ENCODE results near the gene DBR1.

Gene DBR1

DNA sequence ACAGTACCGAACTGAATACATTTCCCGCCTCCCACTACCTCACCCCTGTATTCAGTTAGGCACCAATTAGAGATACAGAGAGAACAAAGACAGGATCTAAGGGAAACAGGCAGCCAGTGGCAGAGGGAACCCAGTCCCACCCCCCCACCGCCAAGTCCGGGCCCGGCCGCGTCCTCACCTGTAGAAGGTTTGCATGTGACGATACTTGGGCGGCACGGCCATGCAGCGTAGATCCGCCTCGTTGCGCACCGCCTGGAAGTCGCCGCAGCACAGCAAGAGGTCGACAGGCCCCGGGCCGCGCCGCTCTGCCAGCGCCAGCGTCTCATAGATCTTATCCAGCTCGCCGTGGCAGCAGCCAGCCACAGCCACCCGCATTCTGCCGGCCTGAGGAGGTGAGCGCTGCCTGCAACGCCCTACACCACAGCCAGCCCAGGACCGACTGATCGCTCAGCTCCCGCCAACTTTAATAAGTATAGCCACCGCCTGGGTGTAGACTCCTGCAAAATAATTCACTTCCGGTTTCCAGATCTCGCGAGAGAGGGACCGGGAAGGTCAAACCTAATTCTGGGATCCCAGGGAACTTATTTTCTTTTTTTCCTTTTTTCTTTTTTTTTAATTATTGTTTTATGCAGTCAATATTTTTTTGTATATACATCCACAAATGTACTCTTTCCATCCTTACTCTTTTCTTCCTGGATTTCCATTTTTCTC lies at the start of gene DBR1:
Gene DBR1, minus strand, starts transcription at position 501 of the 711 bp plus-strand sequence. Its CDS starts 126 bp downstream, at position 375.
- ChIA-PET POLR2A (interaction anchor here (0.6 to 1.6 kb wide), 2 partner anchors 12 to 15 kb away, joined by 3 to 11 read pairs; partner anchors contain the start of gene ARMC8), CTCF (interaction anchor here (1.1 to 4.2 kb wide), 4 partner anchors 8 to 741 kb away, joined by 3 to 18 read pairs (median 6); partner anchors contain the start of gene ARMC8)
- no peak for TF ChIP-seq CTCF (IDR thresholded peaks at IDR 0.05; ENCODE audit: control extremely low read depth, extremely low read depth, low read depth, missing control alignments)
- peak; percentile 82 for DNase-seq (ENCODE audit: extremely low spot score)

DNA sequence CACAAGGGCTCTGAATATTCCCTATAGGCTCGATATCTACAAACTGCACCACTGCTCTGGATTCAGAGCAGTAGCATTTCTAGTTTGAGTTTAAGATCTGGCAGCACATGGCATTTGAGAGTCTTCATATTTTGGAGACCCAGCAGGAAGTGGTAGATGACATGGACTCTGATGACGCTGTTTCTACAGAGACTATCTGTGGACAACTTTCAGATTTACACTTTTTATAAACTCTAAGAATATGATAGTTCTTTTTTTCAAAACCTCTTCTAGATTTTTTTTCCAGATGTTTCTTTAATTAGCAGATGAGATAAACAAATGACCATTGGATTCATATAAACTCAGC lies 48.2 kb upstream of the DBR1 start:
- TF ChIP-seq CTCF (IDR thresholded peaks at IDR 0.05; ENCODE audit: control extremely low read depth, extremely low read depth, low read depth, missing control alignments) = no peak
- no peak for DNase-seq (ENCODE audit: extremely low spot score)
- ChIA-PET CTCF (interaction anchor here (1.3 to 1.7 kb wide), 3 partner anchors 8 to 19 kb away, joined by 3 to 4 read pairs (median 3); no protein-coding TSS in a partner anchor), POLR2A (no interaction called here)

DNA sequence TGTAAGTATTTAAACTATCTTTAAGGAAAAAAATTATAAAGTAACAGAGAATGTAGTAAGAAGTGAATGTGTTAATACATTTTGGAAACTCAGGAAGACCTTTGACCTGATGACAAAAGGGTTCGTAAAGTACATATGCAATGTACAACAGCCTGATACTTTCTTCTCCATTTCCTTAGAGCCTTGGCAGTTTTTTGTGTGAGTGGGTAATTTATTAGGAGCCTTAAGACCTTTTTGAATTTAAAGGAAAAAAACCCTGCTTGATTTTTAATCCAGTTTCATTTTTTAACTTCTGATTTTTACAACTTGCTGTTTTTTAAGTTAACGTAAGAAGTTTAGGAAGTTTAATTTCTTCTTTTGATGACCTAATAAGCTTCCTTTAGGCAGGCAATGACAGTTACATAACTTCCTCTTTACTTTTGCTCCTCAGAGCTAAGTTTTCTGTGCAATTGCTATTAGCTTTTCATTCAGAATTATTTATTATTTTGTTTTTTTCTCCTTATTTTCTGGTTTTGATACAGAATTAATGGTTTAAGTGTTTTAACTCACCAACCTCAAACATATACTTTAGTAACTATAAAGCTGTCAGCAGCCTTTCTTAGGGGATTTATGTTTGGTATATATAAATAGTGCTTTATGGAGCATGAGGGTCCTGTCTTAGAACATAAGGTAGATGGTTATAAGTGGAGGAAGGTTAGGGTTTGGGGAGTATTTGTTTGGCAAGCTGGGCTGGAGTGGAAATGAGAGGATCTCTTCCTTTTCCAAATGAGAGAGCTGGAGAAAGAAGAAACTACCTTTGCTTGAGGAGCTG lies 47.6 kb upstream of the DBR1 start:
- CTCF ChIA-PET = interaction anchor here (1.3 to 1.7 kb wide), 3 partner anchors 8 to 20 kb away, joined by 3 to 4 read pairs (median 3); no protein-coding TSS in a partner anchor
- DNase-seq (ENCODE audit: extremely low spot score) = no peak
- POLR2A ChIA-PET = no interaction called here
- no peak for TF ChIP-seq CTCF (IDR thresholded peaks at IDR 0.05; ENCODE audit: control extremely low read depth, extremely low read depth, low read depth, missing control alignments)

- ChIA-PET POLR2A (no interaction called here), CTCF (no interaction called here)
- no peak for TF ChIP-seq CTCF (IDR thresholded peaks at IDR 0.05; ENCODE audit: control extremely low read depth, extremely low read depth, low read depth, missing control alignments)
- no peak for DNase-seq (ENCODE audit: extremely low spot score)
Observed at GRCh38 chr3:138220788-138221187, 46.1 kb upstream of the DBR1 start.

- DNase-seq (ENCODE audit: extremely low spot score) = no peak
- POLR2A ChIA-PET = interaction anchor here (1.1 kb wide), 1 partner anchor 32 kb away, joined by 3 read pairs; no protein-coding TSS in a partner anchor
- CTCF ChIA-PET = no interaction called here
- no peak for TF ChIP-seq CTCF (IDR thresholded peaks at IDR 0.05; ENCODE audit: control extremely low read depth, extremely low read depth, low read depth, missing control alignments)
Observed at GRCh38 chr3:138220242-138220641, 45.5 kb upstream of the DBR1 start.

DNA sequence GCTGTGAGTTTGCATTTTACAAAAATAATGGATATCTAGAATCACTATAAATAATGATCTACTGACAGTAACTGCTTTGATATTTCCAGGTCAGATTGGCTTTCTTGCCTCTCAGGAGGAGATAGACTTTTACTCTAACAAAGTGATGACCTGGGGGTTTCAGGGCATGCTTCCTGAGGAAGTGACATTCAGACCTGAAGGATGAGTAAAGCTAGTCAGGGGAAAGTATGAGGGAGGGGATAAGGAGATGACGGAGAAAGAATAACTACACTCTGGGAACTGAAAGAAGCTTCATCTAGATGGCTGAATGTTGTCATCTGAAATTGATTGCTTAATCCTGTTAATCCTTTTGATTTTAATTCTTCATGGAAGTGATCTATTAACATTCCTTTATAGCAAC lies 44.5 kb upstream of the DBR1 start:
- DNase-seq (ENCODE audit: extremely low spot score) = no peak
- CTCF ChIA-PET = interaction anchor here (1.0 to 1.5 kb wide), 4 partner anchors 16 to 38 kb away, joined by 3 read pairs; no protein-coding TSS in a partner anchor
- POLR2A ChIA-PET = interaction anchor here (0.6 to 1.1 kb wide), 2 partner anchors 18 to 31 kb away, joined by 3 read pairs; no protein-coding TSS in a partner anchor
- no peak for TF ChIP-seq CTCF (IDR thresholded peaks at IDR 0.05; ENCODE audit: control extremely low read depth, extremely low read depth, low read depth, missing control alignments)
